HG02623 (cell line): Measurements from ENCODE around the gene MYH15.

Experiments
- ATAC-seq: cut with Tn5 transposase; IDR thresholded peaks from one replicate; pipeline ENCODE4 v1.9.1; 2021; ENCODE audit warnings: moderate library complexity; ENCODE audit not compliant: unreplicated experiment

MYH15 gene

GRCh38 chr3:108416111-108416869, 94.1 kb downstream of the MYH15 start:
- ATAC-seq, result no peak

- ATAC-seq, result no peak
Measured at GRCh38 chr3:108415661-108416060, 94.7 kb downstream of the MYH15 start.

GRCh38 chr3:108414007-108414406, 96.4 kb downstream of the MYH15 start:
- ATAC-seq, result no peak

GRCh38 chr3:108412121-108412750, 98.2 kb downstream of the MYH15 start:
- ATAC-seq, result no peak

GRCh38 chr3:108410531-108410984, 99.8 kb downstream of the MYH15 start:
- ATAC-seq, result no peak

GRCh38 chr3:108409800-108410178, 100.6 kb downstream of the MYH15 start:
- ATAC-seq, result no peak

GRCh38 chr3:108408883-108409799, 101.3 kb downstream of the MYH15 start:
- no peak for ATAC-seq

GRCh38 chr3:108407886-108408285, 102.5 kb downstream of the MYH15 start:
- no peak for ATAC-seq

GRCh38 chr3:108406661-108407206, 103.7 kb downstream of the MYH15 start:
- ATAC-seq, result peak; percentile 90

GRCh38 chr3:108406063-108406660, 104.2 kb downstream of the MYH15 start:
- ATAC-seq, result no peak

GRCh38 chr3:108404368-108404767, 106.0 kb downstream of the MYH15 start:
- ATAC-seq, result no peak

- no peak for ATAC-seq
Measured at GRCh38 chr3:108403686-108404345, 106.6 kb downstream of the MYH15 start.

GRCh38 chr3:108403198-108403597, 107.2 kb downstream of the MYH15 start:
- no peak for ATAC-seq

GRCh38 chr3:108401836-108402235, 108.6 kb downstream of the MYH15 start:
- no peak for ATAC-seq

- no peak for ATAC-seq
Measured at GRCh38 chr3:108398510-108398909, 111.9 kb downstream of the MYH15 start.

- ATAC-seq, result no peak
Measured at GRCh38 chr3:108396336-108396735, 114.1 kb downstream of the MYH15 start.

GRCh38 chr3:108394563-108394962, 115.8 kb downstream of the MYH15 start:
- ATAC-seq, result no peak

GRCh38 chr3:108394016-108394415, 116.4 kb downstream of the MYH15 start:
- no peak for ATAC-seq

- no peak for ATAC-seq
Measured at GRCh38 chr3:108393128-108393900, 117.1 kb downstream of the MYH15 start.
